ENCODE results near the gene SLC66A3.
A peak's percentile ranks its signal among the peaks of the same experiment; 100 is the strongest.

Gene SLC66A3

GRCh38 chr2:11109002-11109401 lies 46.3 kb upstream of the SLC66A3 start (continued):
- no peak for TF ChIP-seq ZNF148 (tag by site-specific recombination; IDR thresholded peaks at IDR 0.05; ENCODE audit: borderline replicate concordance)
- no peak for TF ChIP-seq ZBTB1 (tag by site-specific recombination; IDR thresholded peaks at IDR 0.05)
- TF ChIP-seq ZBTB49 (tag by site-specific recombination; IDR thresholded peaks at IDR 0.05; ENCODE audit: low read depth) = no peak
- no peak for TF ChIP-seq ZNF549 (tag by site-specific recombination; IDR thresholded peaks at IDR 0.05)
- TF ChIP-seq PRDM2 (tag by site-specific recombination; IDR thresholded peaks at IDR 0.05; ENCODE audit: borderline replicate concordance) = no peak
- no peak for TF ChIP-seq BCL11B (tag by site-specific recombination; IDR thresholded peaks at IDR 0.05; ENCODE audit: low read depth)
- no peak for TF ChIP-seq ZNF112 (tag by site-specific recombination; IDR thresholded peaks at IDR 0.05)

DNA sequence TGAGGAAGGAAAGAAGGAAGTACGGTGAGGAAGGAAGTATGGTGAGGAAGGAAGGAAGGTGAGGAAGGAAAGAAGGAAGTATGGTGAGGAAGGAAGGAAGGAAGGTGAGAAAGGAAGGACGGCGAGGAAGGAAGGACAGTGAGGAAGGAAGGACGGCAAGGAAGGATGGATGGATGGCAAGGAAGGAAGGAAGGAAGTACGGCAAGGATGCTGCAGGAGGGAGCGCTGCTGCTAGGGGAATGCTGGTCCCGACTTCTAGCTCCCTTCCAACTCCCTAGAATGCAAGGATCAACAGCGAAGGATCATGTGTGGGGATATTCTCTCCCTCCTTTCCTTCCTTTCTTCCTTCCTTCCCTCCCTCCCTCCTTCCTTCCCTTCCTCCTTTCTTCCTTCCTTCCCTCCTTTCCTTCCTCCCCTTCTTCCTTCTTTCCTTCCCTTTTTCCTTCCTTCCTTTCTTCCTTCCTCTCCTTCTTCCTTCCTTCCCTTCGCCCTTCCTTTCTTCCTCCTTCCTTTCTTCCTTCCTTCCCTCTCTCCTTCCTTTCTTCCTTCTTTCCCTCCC lies 42.3 kb upstream of the SLC66A3 start:
- POLR2A ChIA-PET = no interaction called here
- Histone ChIP-seq H3K9me3 (ENCODE audit: control insufficient read depth, insufficient read depth, low read depth, low read length) (no peaks in the 10 kb centered on the region), H3K4me3 (ENCODE audit: low read depth, low read length) (no peak overlapping the region), H3K36me3 (ENCODE audit: control insufficient read depth in 2 of 2, insufficient read depth in 1 of 2, low read length in 2 of 2) (no peaks in the 10 kb centered on the region), H3K27ac (ENCODE audit: extremely low read depth, low read depth, low read length) (no peak overlapping the region), H3K4me1 (ENCODE audit: control insufficient read depth, insufficient read depth, low read length) (no peaks in the 10 kb centered on the region)
- TF ChIP-seq ZNF324 (tag by site-specific recombination; IDR thresholded peaks at IDR 0.05) (no peak), ZNF157 (tag by site-specific recombination; IDR thresholded peaks at IDR 0.05) (no peak), KLF7 (tag by site-specific recombination; IDR thresholded peaks at IDR 0.05; ENCODE audit: borderline replicate concordance) (no peak), ZNF366 (tag by site-specific recombination; conservative IDR thresholded peaks at IDR 0.05) (peak; percentile 83), GLI2 (tag by site-specific recombination; IDR thresholded peaks at IDR 0.05; ENCODE audit: borderline replicate concordance, low read depth) (no peak), EGR2 (tag by site-specific recombination; IDR thresholded peaks at IDR 0.05; ENCODE audit: low read depth) (no peak)
- CTCF ChIA-PET = interaction anchor here (0.5 kb wide), 1 partner anchor 126 kb away, joined by 3 read pairs; no protein-coding TSS in a partner anchor
